Endodermal cell (in vitro differentiated cells): ENCODE measurements around the gene STK36. TPM values are rescaled to one million over a fixed set of nuclear protein-coding genes. Genes with fewer than 3 reads are reported as not detected.

ENCODE experiments used
- DNase-seq: peaks from one replicate; pipeline ENCODE4 v3.0.0-alpha.2; 2017
- H3K27ac ChIP-seq: 2 replicates; pipeline ENCODE4 v1.5.1; 2013; ENCODE audit warnings: mild to moderate bottlenecking, low read depth, low read length, moderate library complexity
- H3K27me3 ChIP-seq: 2 replicates; pipeline ENCODE4 v1.6.1; 2013; ENCODE audit warnings: mild to moderate bottlenecking, low read length, moderate library complexity; ENCODE audit not compliant: insufficient read depth, control insufficient read depth, poor library complexity, severe bottlenecking
- H3K36me3 ChIP-seq: 2 replicates; pipeline ENCODE4 v1.7.0; 2013; ENCODE audit warnings: mild to moderate bottlenecking, low read length, moderate library complexity; ENCODE audit not compliant: control insufficient read depth, insufficient read depth
- H3K4me1 ChIP-seq: one replicate; pipeline ENCODE4 v1.7.0; 2013; ENCODE audit warnings: low read length; ENCODE audit not compliant: control insufficient read depth, insufficient read depth
- H3K4me3 ChIP-seq: 2 replicates; pipeline ENCODE4 v1.5.1; 2013; ENCODE audit warnings: mild to moderate bottlenecking, low read length, moderate library complexity
- H3K9ac ChIP-seq: 2 replicates; pipeline ENCODE4 v1.6.1; 2013; ENCODE audit warnings: mild to moderate bottlenecking, low read length, moderate library complexity; ENCODE audit not compliant: poor library complexity, severe bottlenecking; ENCODE audit errors: extremely low read depth
- H3K9me3 ChIP-seq: 2 replicates; pipeline ENCODE4 v1.6.1; 2013; ENCODE audit warnings: mild to moderate bottlenecking, low read length, moderate library complexity; ENCODE audit not compliant: control insufficient read depth
- H3K27ac Mint-ChIP-seq: 2 replicates; pipeline ENCODE4 v1.8.0; 2020; ENCODE audit warnings: mixed read lengths
- H3K27me3 Mint-ChIP-seq: 2 replicates; pipeline ENCODE4 v1.8.0; 2021; ENCODE audit warnings: mild to moderate bottlenecking, mixed read lengths; ENCODE audit not compliant: insufficient read depth
- H3K36me3 Mint-ChIP-seq: 2 replicates; pipeline ENCODE4 v1.8.0; 2020; ENCODE audit warnings: low read depth, mixed read lengths
- H3K4me1 Mint-ChIP-seq: 2 replicates; pipeline ENCODE4 v1.8.0; 2020; ENCODE audit warnings: mixed read lengths
- H3K4me3 Mint-ChIP-seq: 2 replicates; pipeline ENCODE4 v1.8.0; 2020; ENCODE audit warnings: mild to moderate bottlenecking, moderate library complexity, mixed read lengths
- H3K9me3 Mint-ChIP-seq: 2 replicates; pipeline ENCODE4 v1.8.0; 2020; ENCODE audit warnings: mild to moderate bottlenecking, mixed read lengths
- CTCF ChIP-seq: fragments of 200-600 bp; sonication (generic); conservative IDR thresholded peaks from 2 replicates; pipeline ENCODE4 v1.5.0; 2021; ENCODE audit warnings: antibody characterized with exemption, mild to moderate bottlenecking
- WGBS, 2 experiments: methylation state at CpG; one replicate each; pipeline versions ENCODE4 v1.1.5 to v1.1.7; 2013; ENCODE audit warnings: missing lambda C conversion rate in 2 of 2, mixed read lengths in 1 of 2; ENCODE audit not compliant: insufficient coverage in 1 of 2, insufficient read length in 1 of 2; 5-methylcytosine and 5-hydroxymethylcytosine counted together
- total RNA-seq, 2 donors: library from RNA; stranded (reverse); fragmentation: NEBNext Ultra II Directional in 1 of 2; extraction: Animal tissue kit (Norgen Biotek cat#: 25700) in 1 of 2; gene quantifications; 2 replicates in 1 of 2; 3 replicates in 1 of 2; pipeline ENCODE4 v1.2.1, GENCODE V29; 2021

Gene STK36
- total RNA-seq, 2 donors from 2014 or later, result 73.5 to 87.4 TPM

GRCh38 chr2:218671097-218671653 lies 711 bp upstream of the STK36 start:
- Mint-ChIP-seq H3K27me3 (no peaks in the 10 kb centered on the region), H3K27ac (peak overlapping the region; percentile 97), H3K4me1 (peaks cover 11% of the 10 kb centered on the region), H3K9me3 (no peaks in the 10 kb centered on the region), H3K4me3 (peak overlapping the region; percentile 93), H3K36me3 (peaks cover 32% of the 10 kb centered on the region)
- DNase-seq, result no peak
- Histone ChIP-seq H3K9me3 (no peaks in the 10 kb centered on the region), H3K4me3 (peak overlapping the region; percentile 93), H3K36me3 (peaks cover 45% of the 10 kb centered on the region), H3K27ac (peak overlapping the region; percentile 4), H3K9ac (peak overlapping the region; percentile 64), H3K4me1 (peaks cover 12% of the 10 kb centered on the region), H3K27me3 (no peaks in the 10 kb centered on the region)
- no peak for TF ChIP-seq CTCF
- 42 to 45% methylated on average over 11 to 12 of the region's 12 CpGs for WGBS, 2 experiments

- Histone ChIP-seq H3K27ac (no peak overlapping the region), H3K9ac (no peak overlapping the region), H3K4me3 (no peak overlapping the region), H3K9me3 (no peaks in the 10 kb centered on the region), H3K36me3 (peaks cover 57% of the 10 kb centered on the region), H3K4me1 (no peaks in the 10 kb centered on the region), H3K27me3 (no peaks in the 10 kb centered on the region)
- TF ChIP-seq CTCF, result no peak
- no peaks in the 10 kb centered on the region for H3K27me3 Mint-ChIP-seq
- H3K27ac Mint-ChIP-seq, result no peak overlapping the region
- no peaks in the 10 kb centered on the region for H3K4me1 Mint-ChIP-seq
- peaks cover 45% of the 10 kb centered on the region for H3K36me3 Mint-ChIP-seq
- no peak for DNase-seq
- H3K4me3 Mint-ChIP-seq, result no peak overlapping the region
- H3K9me3 Mint-ChIP-seq, result no peaks in the 10 kb centered on the region
- 89 to 97% methylated on average over 4 of the region's 4 CpGs for WGBS, 2 experiments
Observed at GRCh38 chr2:218679119-218679518, 7.2 kb downstream of the STK36 start.

- Histone ChIP-seq H3K4me3 (no peak overlapping the region), H3K27me3 (no peaks in the 10 kb centered on the region), H3K9me3 (no peaks in the 10 kb centered on the region), H3K9ac (no peak overlapping the region), H3K4me1 (no peaks in the 10 kb centered on the region), H3K27ac (no peak overlapping the region), H3K36me3 (peaks cover 60% of the 10 kb centered on the region)
- Mint-ChIP-seq H3K27me3 (no peaks in the 10 kb centered on the region), H3K27ac (no peak overlapping the region), H3K9me3 (no peaks in the 10 kb centered on the region), H3K4me3 (no peak overlapping the region), H3K4me1 (no peaks in the 10 kb centered on the region), H3K36me3 (peaks cover 44% of the 10 kb centered on the region)
- DNase-seq, result no peak
- 71 to 77% methylated on average over 1 to 3 of the region's 3 CpGs for WGBS, 2 experiments
- no peak for TF ChIP-seq CTCF
Observed at GRCh38 chr2:218680061-218680460, 8.2 kb downstream of the STK36 start.
